SU-DHL-6 (cell line): ENCODE data around the gene FLNA.

Experiments
- H2AFZ ChIP-seq: fragments of 200-600 bp; sonication (generic); 2 replicates; pipeline ENCODE4 v1.6.1; 2014; ENCODE audit warnings: low read depth, mild to moderate bottlenecking, moderate library complexity, mixed read lengths, antibody characterized with exemption, low read length; ENCODE audit not compliant: severe bottlenecking
- H3F3A ChIP-seq: fragments of 200-600 bp; shearing (Covaris generic); 2 replicates; pipeline ENCODE4 v1.6.0; 2016; ENCODE audit warnings: antibody characterized with exemption, mild to moderate bottlenecking; ENCODE audit not compliant: insufficient read depth
- H3K27ac ChIP-seq: fragments of 200-600 bp; sonication (generic); 2 replicates; pipeline ENCODE4 v1.5.1; 2016; ENCODE audit warnings: low read depth, mild to moderate bottlenecking, low read length, moderate library complexity, mixed read lengths
- H3K27me3 ChIP-seq: fragments of 200-600 bp; sonication (generic), shearing (Covaris generic); 2 replicates; pipeline ENCODE4 v1.6.0; 2014; ENCODE audit warnings: mild to moderate bottlenecking, low read length
- H3K36me3 ChIP-seq: fragments of 200-600 bp; sonication (generic); 2 replicates; pipeline ENCODE4 v1.6.1; 2014; ENCODE audit warnings: mild to moderate bottlenecking, low read length, mixed read lengths
- H3K4me2 ChIP-seq: fragments of 300-600, 200-600 bp; shearing (Covaris generic), sonication (generic); 2 replicates; pipeline ENCODE4 v1.6.0; 2014; ENCODE audit warnings: low read length, low read depth, mild to moderate bottlenecking; ENCODE audit not compliant: poor library complexity, severe bottlenecking
- H3K4me3 ChIP-seq: fragments of 200-600 bp; sonication (generic); 2 replicates; pipeline ENCODE4 v1.5.1; 2014; ENCODE audit warnings: antibody characterized with exemption, low read length, mild to moderate bottlenecking, mixed read lengths; ENCODE audit not compliant: insufficient read depth, poor library complexity, severe bottlenecking
- H3K79me2 ChIP-seq: fragments of 200-600 bp; sonication (generic); 2 replicates; pipeline ENCODE4 v1.6.1; 2014; ENCODE audit warnings: mild to moderate bottlenecking, low read length, moderate library complexity; ENCODE audit not compliant: insufficient read depth
- H3K9ac ChIP-seq: fragments of 200-600 bp; sonication (generic); 2 replicates; pipeline ENCODE4 v1.7.0; 2014; ENCODE audit warnings: mild to moderate bottlenecking, low read length
- H3K9me2 ChIP-seq: fragments of 200-600 bp; sonication (generic); replicated peaks from 2 replicates; pipeline ENCODE4 v1.6.1; 2014; ENCODE audit warnings: low read length; ENCODE audit not compliant: insufficient read depth
- H3K9me3 ChIP-seq: fragments of 200-600 bp; sonication (generic); 2 replicates; pipeline ENCODE4 v1.6.1; 2014; ENCODE audit warnings: low read length, mixed read lengths; ENCODE audit not compliant: insufficient read depth
- H4K20me1 ChIP-seq: fragments of 200-600 bp; sonication (generic); 2 replicates; pipeline ENCODE4 v1.6.1; 2014; ENCODE audit warnings: low read depth, mild to moderate bottlenecking, antibody characterized with exemption, low read length, moderate library complexity, mixed read lengths
- EZH2phosphoT487 ChIP-seq: fragments of 200-600 bp; sonication (generic), shearing (Covaris generic); conservative IDR thresholded peaks from 2 replicates; pipeline ENCODE4 v1.6.1; 2018; ENCODE audit warnings: mild to moderate bottlenecking, antibody characterized with exemption, low read length, moderate library complexity, mixed read lengths
- TF ChIP-seq, protein P1 (sequence below): fragments of 200-600 bp; sonication (generic); IDR thresholded peaks from one replicate; pipeline ENCODE4 v1.5.1; 2017; ENCODE audit warnings: antibody characterized with exemption, mild to moderate bottlenecking, low read length, moderate library complexity; ENCODE audit not compliant: insufficient read depth, poor library complexity, severe bottlenecking

Gene FLNA

DNA sequence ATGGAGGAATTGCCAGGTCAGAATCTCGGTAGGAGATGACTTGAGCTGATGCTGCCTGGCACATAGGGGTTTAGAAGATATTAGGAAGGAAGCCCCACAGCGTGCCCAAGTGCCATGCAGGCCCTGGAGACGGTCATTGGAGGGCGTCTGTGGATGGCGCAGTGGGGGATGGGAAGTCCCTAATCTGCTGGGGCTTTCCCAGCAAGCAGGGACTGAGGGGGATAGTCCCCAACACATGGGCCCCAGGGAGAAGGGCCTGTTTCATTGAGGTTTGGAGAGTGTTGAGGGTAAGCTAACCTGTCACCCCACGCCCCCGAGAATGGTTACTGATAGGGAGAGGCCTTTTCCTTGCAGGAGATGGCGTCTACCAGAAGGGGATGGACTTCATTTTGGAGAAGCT is 44.8 kb upstream of the FLNA start:
- H3K36me3 ChIP-seq: no peaks in the 10 kb centered on the region
- no peaks in the 10 kb centered on the region for H3K9me2 ChIP-seq
- no peaks in the 10 kb centered on the region for H4K20me1 ChIP-seq
- H3K4me2 ChIP-seq: no peak overlapping the region
- no peak overlapping the region for H3K9ac ChIP-seq
- no peaks in the 10 kb centered on the region for H3K9me3 ChIP-seq
- H3K79me2 ChIP-seq: no peaks in the 10 kb centered on the region
- no peak overlapping the region for H3K27ac ChIP-seq
- no peak overlapping the region for H3K4me3 ChIP-seq
- no peak overlapping the region for H2AFZ ChIP-seq
- H3K27me3 ChIP-seq: no peaks in the 10 kb centered on the region
- no peaks in the 10 kb centered on the region for H3F3A ChIP-seq
- TF ChIP-seq, protein P1, sequence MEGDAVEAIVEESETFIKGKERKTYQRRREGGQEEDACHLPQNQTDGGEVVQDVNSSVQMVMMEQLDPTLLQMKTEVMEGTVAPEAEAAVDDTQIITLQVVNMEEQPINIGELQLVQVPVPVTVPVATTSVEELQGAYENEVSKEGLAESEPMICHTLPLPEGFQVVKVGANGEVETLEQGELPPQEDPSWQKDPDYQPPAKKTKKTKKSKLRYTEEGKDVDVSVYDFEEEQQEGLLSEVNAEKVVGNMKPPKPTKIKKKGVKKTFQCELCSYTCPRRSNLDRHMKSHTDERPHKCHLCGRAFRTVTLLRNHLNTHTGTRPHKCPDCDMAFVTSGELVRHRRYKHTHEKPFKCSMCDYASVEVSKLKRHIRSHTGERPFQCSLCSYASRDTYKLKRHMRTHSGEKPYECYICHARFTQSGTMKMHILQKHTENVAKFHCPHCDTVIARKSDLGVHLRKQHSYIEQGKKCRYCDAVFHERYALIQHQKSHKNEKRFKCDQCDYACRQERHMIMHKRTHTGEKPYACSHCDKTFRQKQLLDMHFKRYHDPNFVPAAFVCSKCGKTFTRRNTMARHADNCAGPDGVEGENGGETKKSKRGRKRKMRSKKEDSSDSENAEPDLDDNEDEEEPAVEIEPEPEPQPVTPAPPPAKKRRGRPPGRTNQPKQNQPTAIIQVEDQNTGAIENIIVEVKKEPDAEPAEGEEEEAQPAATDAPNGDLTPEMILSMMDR: no peak
- no peak for TF ChIP-seq EZH2phosphoT487

GRCh38 chrX:154417157-154417556 is 42.7 kb upstream of the FLNA start:
- H3K79me2 ChIP-seq: no peaks in the 10 kb centered on the region
- H3K36me3 ChIP-seq: no peaks in the 10 kb centered on the region
- no peaks in the 10 kb centered on the region for H4K20me1 ChIP-seq
- H2AFZ ChIP-seq: no peak overlapping the region
- 0 out of 2 replicates have a peak, but pooled peaks cover 3% of the 10 kb centered on the region for H3F3A ChIP-seq
- H3K9me2 ChIP-seq: no peaks in the 10 kb centered on the region
- no peak overlapping the region for H3K9ac ChIP-seq
- TF ChIP-seq, protein P1: no peak
- TF ChIP-seq EZH2phosphoT487: no peak
- H3K27me3 ChIP-seq: no peaks in the 10 kb centered on the region
- H3K4me2 ChIP-seq: no peak overlapping the region
- H3K4me3 ChIP-seq: no peak overlapping the region
- no peak overlapping the region for H3K27ac ChIP-seq
- H3K9me3 ChIP-seq: no peaks in the 10 kb centered on the region

GRCh38 chrX:154413142-154413541 is 38.7 kb upstream of the FLNA start:
- Histone ChIP-seq H4K20me1 (no peaks in the 10 kb centered on the region), H3K36me3 (no peaks in the 10 kb centered on the region), H3K27me3 (no peaks in the 10 kb centered on the region), H3K79me2 (no peaks in the 10 kb centered on the region), H3K9me2 (no peaks in the 10 kb centered on the region), H3K4me3 (no peak overlapping the region), H3K9me3 (no peaks in the 10 kb centered on the region), H3K9ac (no peak overlapping the region), H3K4me2 (peak overlapping the region; percentile 92), H3F3A (0 out of 2 replicates have a peak, but pooled peaks cover 5% of the 10 kb centered on the region), H2AFZ (no peak overlapping the region), H3K27ac (peak overlapping the region; percentile 79; the same call in 1 of the 2 replicates)
- TF ChIP-seq, protein P1: no peak
- no peak for TF ChIP-seq EZH2phosphoT487
